HEK293 (cell line): ENCODE data around the gene FRY.

Experiments used
- ATF2 ChIP-seq: fragments of 450-650 bp; formaldehyde crosslinking; IDR thresholded peaks from 2 replicates; pipeline ENCODE4 v1.5.1; 2016; ENCODE audit warnings: missing biosample characterization, missing genetic modification characterization, low read depth
- CTCF ChIP-seq: fragments of 450-650 bp; formaldehyde crosslinking; IDR thresholded peaks from 2 replicates; pipeline ENCODE4 v1.5.1; 2016; ENCODE audit warnings: missing biosample characterization, missing genetic modification characterization
- YY1 ChIP-seq: fragments of 450-650 bp; formaldehyde crosslinking; IDR thresholded peaks from 2 replicates; pipeline ENCODE4 v1.5.1; 2018; ENCODE audit warnings: missing biosample characterization, missing genetic modification characterization
- ZNF324 ChIP-seq: fragments of 450-650 bp; formaldehyde crosslinking; IDR thresholded peaks from 2 replicates; pipeline ENCODE4 v1.5.1; 2016; ENCODE audit warnings: missing biosample characterization, missing genetic modification characterization
- ZNF362 ChIP-seq: fragments of 450-650 bp; formaldehyde crosslinking; IDR thresholded peaks from 2 replicates; pipeline ENCODE4 v1.5.1; 2016; ENCODE audit warnings: missing biosample characterization, missing genetic modification characterization
- ZNF423 ChIP-seq: fragments of 450-650 bp; formaldehyde crosslinking; IDR thresholded peaks from 2 replicates; pipeline ENCODE4 v1.5.1; 2016; ENCODE audit warnings: missing biosample characterization, missing genetic modification characterization
- ZNF544 ChIP-seq: fragments of 450-650 bp; formaldehyde crosslinking; IDR thresholded peaks from 2 replicates; pipeline ENCODE4 v1.5.0; 2017; ENCODE audit warnings: missing biosample characterization, missing genetic modification characterization
- ZNF76 ChIP-seq: fragments of 450-650 bp; formaldehyde crosslinking; IDR thresholded peaks from 2 replicates; pipeline ENCODE4; 2016; ENCODE audit warnings: low read depth, missing biosample characterization, missing genetic modification characterization, borderline replicate concordance
- ZNF785 ChIP-seq: fragments of 450-650 bp; formaldehyde crosslinking; IDR thresholded peaks from 2 replicates; pipeline ENCODE4 v1.5.1; 2016; ENCODE audit warnings: missing biosample characterization, missing genetic modification characterization
- ZNF792 ChIP-seq: fragments of 450-650 bp; formaldehyde crosslinking; IDR thresholded peaks from 2 replicates; pipeline ENCODE4 v1.5.1; 2016; ENCODE audit warnings: missing biosample characterization, missing genetic modification characterization

GRCh38 chr13:32267836-32268439 is 236.4 kb downstream of the FRY start:
- TF ChIP-seq CTCF (tag by site-specific recombination) = no peak
- TF ChIP-seq ZNF76 (tag by site-specific recombination) = no peak
- TF ChIP-seq ZNF544 = no peak
- TF ChIP-seq ZNF324 (tag by site-specific recombination) = no peak
- TF ChIP-seq YY1 (tag by site-specific recombination) = no peak
- no peak for TF ChIP-seq ZNF785
- TF ChIP-seq ATF2 (tag by site-specific recombination) = no peak
- no peak for TF ChIP-seq ZNF792 (tag by site-specific recombination)
- no peak for TF ChIP-seq ZNF423 (tag by site-specific recombination)
- TF ChIP-seq ZNF362 = no peak
